GM12873 (cell line): ENCODE data around the gene MINK1.

Source experiments
- TF ChIP-seq, protein P1 (sequence below): IDR thresholded peaks from 2 replicates; pipeline ENCODE4 v1.5.1; 2012; ENCODE audit warnings: low read depth, mild to moderate bottlenecking, moderate library complexity, low read length, control low read depth; ENCODE audit not compliant: insufficient read depth; ENCODE audit errors: missing control alignments

Gene MINK1

DNA sequence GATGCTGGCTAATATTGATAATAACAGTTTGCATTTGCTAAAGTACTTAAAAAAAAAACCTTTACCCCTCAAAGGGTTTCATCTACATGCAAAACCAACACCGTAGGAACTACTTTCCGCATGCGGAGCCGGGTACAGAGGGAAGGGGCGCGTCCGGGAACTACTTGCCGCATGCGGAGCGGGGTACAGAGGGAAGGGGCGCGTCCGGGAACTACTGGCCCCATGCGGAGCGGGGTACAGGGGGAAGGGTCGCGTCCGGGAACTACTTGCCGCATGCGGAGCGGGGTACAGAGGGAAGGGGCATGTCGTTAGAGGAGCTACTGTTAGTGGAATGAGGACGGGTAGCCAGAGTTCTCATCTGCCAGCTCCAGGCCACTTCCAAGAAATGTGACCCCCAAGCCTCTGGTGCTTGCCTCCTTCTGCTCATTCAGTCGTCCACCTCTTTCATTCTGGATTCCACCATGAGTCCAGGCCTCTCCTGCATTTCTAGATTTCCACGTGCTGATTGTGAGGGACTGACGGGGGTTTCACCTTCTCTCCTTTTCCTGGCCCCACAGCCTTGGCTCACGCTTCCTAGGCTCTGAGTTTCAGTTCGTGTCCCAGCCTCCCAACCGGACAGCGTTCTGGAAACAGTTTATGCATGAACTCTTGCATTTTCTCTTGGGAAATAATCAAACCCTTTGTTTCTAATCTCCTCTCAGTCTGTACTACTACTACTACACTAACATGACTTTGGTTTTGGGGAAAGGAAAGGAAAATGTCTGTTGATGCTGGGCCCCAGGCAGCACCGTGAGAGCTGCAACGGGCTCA is 26.9 kb downstream of the MINK1 start:
- TF ChIP-seq, protein P1, sequence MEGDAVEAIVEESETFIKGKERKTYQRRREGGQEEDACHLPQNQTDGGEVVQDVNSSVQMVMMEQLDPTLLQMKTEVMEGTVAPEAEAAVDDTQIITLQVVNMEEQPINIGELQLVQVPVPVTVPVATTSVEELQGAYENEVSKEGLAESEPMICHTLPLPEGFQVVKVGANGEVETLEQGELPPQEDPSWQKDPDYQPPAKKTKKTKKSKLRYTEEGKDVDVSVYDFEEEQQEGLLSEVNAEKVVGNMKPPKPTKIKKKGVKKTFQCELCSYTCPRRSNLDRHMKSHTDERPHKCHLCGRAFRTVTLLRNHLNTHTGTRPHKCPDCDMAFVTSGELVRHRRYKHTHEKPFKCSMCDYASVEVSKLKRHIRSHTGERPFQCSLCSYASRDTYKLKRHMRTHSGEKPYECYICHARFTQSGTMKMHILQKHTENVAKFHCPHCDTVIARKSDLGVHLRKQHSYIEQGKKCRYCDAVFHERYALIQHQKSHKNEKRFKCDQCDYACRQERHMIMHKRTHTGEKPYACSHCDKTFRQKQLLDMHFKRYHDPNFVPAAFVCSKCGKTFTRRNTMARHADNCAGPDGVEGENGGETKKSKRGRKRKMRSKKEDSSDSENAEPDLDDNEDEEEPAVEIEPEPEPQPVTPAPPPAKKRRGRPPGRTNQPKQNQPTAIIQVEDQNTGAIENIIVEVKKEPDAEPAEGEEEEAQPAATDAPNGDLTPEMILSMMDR = no peak

DNA sequence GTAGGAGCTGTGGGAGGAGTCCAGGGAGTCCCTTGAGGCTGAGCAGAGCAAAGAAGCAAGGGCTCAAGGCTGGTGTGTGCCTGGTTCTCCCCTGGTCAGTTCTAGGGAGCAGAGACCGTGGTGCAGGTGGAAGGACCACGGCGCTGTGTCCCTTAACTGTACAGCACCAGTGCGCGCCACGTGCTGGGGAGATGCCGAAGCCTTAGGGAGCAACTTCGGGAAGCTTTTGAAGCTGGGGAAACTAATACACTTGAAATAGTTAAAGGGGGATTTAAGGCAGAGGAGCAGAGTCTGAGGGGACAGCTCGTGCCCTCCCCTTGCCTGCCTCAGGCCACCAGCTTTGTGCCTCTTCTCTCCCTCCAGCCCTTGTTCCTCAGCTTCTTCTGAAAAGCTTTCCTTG is 27.5 kb downstream of the MINK1 start:
- TF ChIP-seq, protein P1 = no peak

DNA sequence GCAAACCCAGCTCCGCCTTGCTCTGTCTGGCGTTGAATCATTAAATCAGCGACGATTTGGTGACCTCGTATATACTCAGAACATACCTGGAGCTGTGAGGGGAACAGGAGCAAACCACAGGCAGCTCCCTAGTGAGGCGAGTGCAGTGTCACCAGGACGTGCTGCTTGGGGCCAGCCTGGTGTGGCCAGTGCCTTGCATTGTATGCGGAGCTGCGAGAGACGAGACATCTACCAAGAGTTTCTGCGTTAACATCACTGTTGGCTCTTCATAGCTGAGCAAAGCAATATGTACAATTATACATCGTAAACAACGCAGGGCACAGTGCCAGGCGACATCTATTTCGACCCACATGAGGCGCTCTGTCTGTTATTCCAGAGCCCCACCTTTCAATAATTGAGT is 27.9 kb downstream of the MINK1 start:
- TF ChIP-seq, protein P1 = no peak

DNA sequence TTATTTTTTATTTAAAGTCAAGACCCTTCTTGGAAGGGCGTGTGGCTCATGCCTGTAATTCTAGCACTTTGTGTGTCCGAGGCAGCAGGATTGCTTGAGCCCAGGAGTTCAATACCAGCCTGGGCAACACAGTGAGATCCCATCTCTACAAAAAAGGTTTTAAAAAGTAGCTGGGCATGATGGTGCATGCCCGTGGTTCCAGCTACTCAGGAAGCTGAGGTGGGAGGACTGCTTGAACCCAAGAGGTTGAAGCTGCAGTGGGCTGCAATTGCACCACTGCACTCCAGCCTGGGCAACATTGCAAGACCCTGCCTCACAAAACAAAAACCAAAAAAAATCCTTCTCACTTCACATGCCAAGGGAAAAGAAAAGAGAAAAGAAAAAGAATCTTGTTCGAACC is 29.6 kb downstream of the MINK1 start:
- TF ChIP-seq, protein P1 = no peak

DNA sequence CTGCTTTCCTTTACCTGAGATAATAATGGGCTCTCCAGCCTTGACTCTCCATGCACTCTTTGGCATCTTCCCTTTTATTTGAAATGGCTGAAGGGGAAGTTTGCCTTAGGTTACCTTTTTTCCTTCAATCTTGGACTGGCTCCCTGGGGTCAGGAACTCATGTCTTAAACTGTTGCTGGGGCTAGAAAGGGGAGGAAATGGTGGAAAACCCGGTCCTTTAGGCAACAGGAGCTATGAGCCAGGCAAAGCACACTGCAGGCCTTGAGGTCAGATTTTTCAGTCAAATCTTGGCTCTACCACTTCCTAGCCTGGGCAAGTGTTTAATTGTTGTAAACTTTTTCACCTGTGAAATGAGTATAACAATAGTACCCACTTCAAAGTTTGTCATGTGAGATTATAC is 30.2 kb downstream of the MINK1 start:
- TF ChIP-seq, protein P1 = no peak

DNA sequence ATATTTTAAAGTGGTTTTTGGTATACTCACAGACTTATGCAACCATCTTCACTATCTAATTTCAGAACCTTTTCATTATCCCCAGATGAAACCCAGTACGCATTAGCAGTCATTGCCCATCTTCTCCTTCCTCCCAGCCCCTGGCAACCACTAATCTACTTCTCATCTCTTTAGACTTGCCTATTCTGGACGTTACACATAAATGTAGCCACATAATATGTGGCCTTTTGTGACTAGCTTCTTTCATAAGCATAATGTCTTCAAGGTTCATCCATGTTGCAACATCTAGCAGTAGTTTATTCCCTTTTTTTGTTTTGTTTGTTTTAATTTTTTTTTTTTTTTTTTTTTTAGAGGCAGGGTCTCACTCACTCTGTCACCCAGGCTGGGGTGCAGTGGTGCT is 37.7 kb downstream of the MINK1 start:
- TF ChIP-seq, protein P1 = no peak

DNA sequence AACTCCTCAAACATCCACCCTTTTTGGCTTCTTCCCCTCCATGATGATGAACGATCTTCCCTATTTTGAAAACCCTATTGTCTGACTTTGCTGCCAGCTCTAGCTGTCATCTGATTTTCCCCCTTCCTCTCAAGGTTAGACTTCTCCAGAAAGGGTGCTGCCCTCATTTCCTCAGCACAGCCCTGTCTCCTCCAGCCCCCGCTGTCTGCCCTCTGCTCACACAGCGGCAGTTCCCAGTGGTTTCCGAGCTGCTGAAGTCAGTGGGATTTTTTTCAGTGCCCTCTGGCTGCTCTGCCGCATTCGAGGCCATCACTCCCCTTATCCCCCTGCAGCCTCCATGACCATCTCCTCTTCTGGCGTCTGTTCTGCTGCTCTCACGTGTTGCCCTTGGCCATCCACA is 39.6 kb downstream of the MINK1 start:
- TF ChIP-seq, protein P1 = no peak
